Stomach (tissue), 4 donors: ENCODE data around the gene FOXC2.

Experiments used
- EP300 ChIP-seq: sonication (generic); formaldehyde crosslinking; IDR thresholded peaks from one replicate; pipeline ENCODE4 v1.6.1; 2017; ENCODE audit warnings: antibody characterized with exemption
- POLR2A ChIP-seq, 4 donors: fragments of 450-650 bp; IDR thresholded peaks; one replicate each; pipeline ENCODE4 v1.6.1; 2016; ENCODE audit warnings: antibody characterized with exemption in 4 of 4, control low read depth in 2 of 4, mild to moderate bottlenecking in 1 of 4, moderate library complexity in 1 of 4
- TF ChIP-seq, protein P1 (sequence below), 7 experiments: fragments of 450-650 bp in 4 of 7; fragments of 200-600 bp in 3 of 7; sonication (generic) in 3 of 7; IDR thresholded peaks; one replicate each; pipeline ENCODE4 v1.5.1; 2016 to 2019; ENCODE audit warnings: antibody characterized with exemption in 7 of 7, control low read depth in 2 of 7, mild to moderate bottlenecking in 1 of 7

DNA sequence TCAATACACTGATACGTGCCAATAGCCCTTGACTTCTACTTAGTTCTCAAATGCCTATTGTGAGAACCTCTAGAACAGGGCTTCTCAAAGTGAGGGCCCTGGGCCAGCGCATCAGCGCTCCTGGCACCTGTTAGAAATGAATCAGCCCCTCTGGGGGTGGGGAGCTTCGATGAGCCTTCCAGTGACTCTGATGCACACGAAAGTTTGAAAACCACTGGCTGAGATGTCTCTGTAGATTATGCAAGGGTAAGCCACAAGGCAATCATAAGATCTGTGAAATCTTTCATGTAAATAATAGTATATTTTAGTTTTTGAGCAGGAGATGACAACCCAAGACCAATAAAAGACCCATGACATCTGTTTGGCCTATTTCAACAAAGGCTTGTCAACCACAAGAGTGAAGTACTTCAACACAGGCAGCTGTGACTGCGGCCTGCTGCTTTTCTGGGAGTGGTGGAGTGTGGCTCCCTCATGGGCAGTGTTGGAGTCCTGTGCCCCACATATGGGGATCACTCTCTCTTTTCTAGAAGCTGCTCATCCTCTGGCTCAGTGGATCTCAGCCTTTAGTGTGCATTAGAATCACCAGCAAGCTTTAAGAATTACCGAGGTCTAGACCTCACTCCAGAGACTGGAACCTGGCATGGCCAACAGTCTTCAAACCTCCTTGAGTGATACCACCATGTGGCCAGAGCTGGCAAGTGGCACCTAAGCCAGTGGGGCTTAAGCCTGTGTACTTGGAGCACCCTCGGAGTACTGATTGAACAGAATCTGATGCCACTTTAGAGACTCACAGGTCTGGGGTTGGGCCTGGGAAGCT, 17.3 kb upstream of the FOXC2 start:
- TF ChIP-seq, protein P1, sequence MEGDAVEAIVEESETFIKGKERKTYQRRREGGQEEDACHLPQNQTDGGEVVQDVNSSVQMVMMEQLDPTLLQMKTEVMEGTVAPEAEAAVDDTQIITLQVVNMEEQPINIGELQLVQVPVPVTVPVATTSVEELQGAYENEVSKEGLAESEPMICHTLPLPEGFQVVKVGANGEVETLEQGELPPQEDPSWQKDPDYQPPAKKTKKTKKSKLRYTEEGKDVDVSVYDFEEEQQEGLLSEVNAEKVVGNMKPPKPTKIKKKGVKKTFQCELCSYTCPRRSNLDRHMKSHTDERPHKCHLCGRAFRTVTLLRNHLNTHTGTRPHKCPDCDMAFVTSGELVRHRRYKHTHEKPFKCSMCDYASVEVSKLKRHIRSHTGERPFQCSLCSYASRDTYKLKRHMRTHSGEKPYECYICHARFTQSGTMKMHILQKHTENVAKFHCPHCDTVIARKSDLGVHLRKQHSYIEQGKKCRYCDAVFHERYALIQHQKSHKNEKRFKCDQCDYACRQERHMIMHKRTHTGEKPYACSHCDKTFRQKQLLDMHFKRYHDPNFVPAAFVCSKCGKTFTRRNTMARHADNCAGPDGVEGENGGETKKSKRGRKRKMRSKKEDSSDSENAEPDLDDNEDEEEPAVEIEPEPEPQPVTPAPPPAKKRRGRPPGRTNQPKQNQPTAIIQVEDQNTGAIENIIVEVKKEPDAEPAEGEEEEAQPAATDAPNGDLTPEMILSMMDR (IDR thresholded peaks at IDR 0.05): no peak
- TF ChIP-seq POLR2A (IDR thresholded peaks at IDR 0.05) (no peak), EP300 (no peak)
